HG03342 (cell line): ENCODE measurements around the gene KRT31.
"Not testable (repeated sequence)": the region's sequence is repeated elsewhere in the genome, so short reads cannot be mapped to it uniquely, and the experiment has no call there.

Experiments used
- ATAC-seq: cut with Tn5 transposase; IDR thresholded peaks from one replicate; pipeline ENCODE4 v1.9.1; 2021; ENCODE audit warnings: mild to moderate bottlenecking, moderate library complexity; ENCODE audit not compliant: unreplicated experiment

Gene KRT31

DNA sequence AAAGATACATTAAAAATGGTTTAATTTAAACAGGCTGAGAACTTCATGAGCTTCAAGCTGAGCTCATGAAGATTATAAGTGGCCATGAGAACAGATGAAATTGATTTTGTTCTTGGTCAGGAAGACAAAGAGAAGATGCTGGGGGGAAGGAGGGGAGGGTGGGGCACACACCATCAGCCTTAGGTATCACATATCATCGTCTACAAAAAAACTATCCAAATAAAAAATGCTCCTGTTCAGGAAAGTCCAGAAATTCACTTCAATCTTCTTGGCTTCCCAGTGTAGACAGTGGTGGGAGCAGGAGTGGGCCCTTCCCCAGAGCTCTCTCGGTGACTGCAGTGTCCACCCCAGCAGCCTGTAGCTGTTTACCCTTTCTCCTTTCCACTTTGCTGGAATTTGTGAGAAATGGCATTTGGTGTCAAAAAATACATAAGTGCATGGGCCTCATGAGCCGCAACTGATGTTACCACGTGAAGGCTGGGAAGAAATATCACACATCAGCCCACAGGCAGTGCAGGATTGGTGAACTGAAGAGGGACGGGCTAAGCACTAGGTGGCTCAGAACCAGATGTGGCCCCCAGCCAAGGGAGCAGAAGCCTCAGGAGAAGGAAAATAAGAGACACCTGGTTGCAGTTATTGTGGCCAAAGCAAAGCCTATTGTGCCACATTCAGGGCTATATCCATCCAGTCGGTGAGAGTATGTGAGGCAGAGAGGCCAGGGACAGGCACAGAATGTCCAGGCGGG, 20.9 kb upstream of the KRT31 start:
- no peak for ATAC-seq

DNA sequence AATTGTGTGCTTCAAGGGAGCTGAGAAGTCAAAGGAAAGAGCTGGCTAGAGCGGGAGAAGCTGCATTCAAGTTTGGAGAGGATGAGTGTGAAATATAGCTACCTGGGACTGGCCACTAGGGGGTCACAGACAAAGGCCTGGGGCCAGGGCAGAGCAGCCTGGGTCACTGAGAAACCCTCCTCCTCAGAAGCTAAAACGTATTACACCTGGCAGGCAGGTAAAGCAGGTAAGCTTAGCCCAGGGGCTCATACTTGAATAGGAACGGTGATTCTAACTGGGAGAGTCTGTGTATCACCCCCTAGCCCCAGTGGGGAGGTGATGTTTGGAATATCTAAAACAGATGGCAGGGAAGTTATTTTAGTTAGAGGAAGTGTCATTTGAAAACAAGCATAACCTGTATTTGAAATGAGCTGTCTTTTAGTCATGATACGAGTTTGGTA, 20.2 kb upstream of the KRT31 start:
- no peak for ATAC-seq

DNA sequence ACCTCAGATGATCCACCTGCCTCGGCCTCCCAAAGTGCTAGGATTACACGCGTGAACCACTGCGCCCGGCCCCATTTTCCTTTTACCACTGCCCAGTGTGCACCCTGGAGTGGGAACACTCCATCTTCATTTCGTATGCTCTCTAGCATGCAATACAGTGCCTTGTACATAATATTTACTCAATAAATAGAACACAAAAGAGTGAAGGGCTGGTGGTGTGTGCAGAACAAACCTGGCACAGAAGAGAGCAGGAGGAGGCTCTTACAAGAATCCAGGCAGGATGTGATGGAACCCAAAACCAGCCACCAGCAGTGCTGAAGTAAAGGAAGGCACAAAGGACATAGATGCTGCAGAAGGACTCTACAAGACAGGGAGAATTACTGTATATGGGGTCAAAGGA, 19.7 kb upstream of the KRT31 start:
- no peak for ATAC-seq

DNA sequence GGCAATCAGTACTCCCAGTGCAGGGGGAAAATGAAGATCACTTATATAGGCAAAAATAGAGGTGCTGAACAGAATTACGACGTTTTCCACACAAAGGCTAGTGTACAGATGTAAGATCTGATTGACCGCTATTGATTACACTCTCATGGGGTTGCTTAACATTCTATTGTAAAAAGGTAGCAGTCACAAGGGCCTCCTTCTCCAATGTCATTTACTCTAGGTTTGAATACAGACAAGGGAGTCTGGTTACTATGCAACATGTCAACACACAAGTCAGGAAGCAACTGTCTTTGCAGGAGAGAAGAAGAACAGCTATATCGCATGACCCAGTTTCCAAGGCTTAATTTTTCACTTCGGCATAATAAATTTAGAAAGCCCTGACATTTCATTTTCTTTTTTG, 19.1 kb upstream of the KRT31 start:
- ATAC-seq: no peak

DNA sequence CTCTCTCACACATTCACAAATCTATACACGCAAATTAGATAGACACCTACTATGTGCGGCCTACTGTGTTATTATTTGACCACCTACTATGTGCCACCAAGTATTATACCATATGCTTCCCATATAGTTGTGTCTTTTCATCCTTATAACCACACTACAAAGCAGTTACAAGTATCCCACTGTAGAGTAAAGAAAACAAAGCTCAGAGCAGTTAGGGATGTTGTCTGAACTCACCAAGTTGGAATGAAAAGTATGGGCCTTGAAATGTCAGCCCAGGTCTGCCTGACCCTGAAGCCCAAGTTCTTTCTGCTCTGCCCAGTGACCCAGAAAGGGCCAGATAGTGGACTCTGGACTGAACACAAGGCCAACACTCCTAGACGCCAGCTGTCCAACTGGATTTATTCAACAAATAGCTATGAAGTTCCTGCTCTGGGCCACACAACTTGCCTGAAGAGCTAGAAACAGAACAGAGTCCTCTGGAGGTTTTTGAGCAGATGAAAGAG, 18.5 kb upstream of the KRT31 start:
- ATAC-seq: no peak

DNA sequence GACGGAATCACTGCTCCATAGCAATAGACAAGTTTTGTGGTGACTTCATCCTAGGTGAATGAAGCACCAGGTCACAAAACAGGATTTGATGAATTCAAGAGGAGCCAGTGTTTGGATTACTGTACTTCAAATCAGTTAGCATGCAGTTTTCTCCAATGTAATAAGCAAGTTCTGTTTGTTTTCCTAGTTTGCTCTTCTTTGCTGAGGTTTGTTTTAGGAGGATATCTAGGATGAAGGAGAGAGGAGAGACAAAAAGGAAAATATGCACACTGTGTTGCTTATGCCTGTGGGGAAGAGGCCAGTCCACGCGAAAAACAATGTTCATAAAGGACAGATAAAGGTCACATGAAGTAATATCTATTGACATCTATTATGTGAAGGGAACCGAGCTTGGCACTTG, 18.0 kb upstream of the KRT31 start:
- ATAC-seq: no peak

DNA sequence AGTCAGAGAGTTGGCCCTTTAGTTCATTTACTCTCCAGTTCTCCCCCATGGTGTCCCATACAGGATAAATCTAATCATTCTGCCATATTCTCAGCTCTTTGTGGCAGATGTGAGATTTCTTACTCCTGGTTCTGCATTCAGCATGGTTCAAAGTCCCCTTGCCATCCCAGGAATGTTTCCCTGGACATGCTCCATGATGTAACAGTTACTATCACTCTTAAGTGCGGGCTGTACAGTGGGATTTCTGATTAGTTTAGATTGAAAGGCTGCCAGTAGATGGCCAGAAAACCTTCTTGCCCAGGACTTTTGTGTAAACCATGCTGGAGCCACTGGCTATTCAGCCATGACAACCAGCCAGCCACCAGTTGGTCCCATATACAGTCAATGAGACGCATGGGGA, 16.6 kb upstream of the KRT31 start:
- no peak for ATAC-seq

DNA sequence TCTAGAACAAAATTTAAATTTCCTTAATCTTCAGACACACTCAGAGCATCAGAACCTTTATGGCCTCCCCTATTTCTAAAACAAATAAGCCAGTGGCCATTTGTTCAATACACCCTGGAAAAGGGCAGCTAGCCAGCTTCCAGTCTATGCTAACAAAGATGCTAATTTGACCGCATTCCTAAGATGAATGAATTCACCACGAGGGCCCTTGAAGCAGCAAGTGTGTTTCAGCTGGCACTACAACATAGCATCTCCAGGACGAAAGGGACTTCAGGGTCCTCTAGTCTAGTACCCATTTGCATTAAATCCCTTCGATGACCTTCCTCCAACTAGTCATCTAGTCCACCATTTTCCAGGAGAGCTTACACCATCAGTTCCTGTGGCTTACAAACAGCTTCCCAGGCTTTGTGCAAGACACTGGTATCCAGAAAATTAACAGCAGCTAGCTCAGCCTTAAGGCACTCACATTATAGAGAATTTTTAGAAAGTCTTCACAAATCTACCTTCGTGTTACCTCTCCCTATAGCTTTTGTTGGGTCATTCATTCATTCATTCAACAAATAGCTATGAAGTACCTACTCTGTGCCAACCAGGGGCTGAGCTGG, 16.0 kb upstream of the KRT31 start:
- no peak for ATAC-seq

DNA sequence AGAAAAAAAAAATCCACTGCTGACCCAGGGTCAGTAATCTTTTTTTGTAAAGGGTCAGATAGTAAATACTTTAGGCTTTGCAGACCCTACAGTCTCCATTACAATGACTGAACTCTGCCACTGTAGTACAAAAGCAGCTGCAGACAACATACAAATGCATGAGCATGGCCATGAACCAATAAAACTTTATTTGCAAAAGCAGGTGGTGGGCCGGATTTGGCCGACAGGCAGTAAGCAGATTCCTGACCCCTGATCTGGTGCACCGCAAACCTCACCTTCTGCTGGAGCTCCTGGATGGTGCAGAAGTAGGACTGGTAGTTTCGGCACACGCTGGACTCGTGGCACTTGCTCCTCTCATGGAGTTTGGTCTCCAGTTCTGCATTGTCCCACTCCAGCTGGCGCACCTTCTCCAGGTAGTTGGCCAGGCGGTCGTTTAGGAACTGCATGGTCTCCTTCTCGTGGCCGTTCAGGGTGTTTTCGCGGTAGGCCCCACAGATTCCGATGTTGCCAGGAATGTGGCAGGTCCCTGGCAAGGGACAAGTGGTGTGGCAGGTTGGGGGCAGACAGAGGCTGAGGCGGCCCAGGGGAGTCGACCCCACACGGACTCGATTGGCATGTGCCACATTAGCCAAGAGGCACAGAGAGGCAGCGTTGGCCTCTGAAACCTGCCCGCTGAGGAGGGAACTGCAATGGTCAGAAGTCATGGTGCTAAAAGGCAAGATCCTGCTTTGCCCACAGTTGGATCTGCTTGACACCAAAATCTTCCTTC, 13.8 kb upstream of the KRT31 start:
- no peak for ATAC-seq

DNA sequence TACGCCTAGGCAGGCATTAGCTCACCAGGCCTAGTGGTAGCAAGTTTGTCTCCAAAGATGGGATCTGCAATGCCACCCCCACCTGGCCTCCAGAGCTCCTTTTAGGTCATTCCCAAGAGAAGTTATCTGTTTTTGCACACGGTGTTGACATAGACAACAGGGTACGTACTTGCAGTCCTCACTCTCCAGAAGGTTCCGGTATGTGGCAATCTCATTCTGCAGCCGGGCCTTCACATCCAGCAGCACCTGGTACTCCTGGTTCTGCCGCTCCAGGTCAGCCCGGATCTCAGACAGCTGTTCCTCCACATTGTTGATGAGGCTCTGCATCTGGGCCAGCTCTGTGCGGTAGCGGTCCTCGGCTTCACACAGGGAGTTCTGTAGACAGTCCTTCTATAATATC, 9.8 kb upstream of the KRT31 start:
- ATAC-seq: no peak

DNA sequence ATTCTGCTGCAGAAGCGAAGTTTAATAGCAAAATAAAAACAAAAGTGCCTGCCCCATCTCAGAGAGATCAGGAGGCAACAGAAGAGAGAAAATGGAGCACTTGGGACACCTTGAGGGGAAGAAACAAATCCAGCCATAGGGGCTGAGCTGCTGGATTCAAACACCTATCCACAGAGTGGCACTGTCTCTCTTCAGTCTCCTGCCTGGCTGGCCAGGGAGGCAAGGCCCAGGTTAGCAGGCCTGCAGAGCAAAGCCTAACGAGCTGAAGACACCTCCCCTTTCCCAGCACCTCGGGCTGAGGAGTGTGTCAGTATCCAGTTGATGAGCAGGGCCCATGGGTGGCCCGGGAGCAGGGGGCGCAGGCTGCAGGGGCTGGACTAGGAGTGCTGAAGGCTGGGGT, 8.8 kb upstream of the KRT31 start:
- ATAC-seq: no peak

DNA sequence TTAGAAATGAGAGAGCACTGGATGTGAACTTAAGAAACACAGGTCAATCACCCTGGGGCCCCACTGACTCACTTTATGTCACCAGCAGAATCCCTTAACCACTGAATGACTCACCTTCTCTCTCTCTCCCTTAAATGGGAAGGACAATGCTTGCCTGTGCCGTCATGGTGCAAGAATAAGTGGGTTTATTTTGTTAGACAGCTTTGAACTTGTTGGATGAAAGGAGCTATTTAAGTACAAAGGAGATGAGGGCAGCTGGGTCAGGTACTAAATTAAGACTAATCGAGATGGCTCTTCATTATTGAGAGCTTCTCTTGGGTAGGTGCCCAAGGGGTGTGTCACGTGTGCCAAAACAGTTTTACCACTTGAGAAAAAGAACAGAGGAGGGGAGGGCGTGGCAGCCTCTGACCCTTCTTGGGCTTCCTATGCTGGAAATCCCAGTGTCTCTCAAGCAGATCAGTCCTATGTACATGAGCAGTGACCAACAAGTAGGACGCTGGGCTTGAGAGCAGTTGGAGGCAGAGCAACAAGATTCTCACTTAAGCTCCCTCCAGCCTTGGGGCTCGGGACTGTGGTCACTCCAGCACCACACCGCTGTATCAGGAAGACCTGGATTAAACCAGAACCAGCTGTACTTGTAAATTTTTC, 6.7 kb upstream of the KRT31 start:
- ATAC-seq: no peak

DNA sequence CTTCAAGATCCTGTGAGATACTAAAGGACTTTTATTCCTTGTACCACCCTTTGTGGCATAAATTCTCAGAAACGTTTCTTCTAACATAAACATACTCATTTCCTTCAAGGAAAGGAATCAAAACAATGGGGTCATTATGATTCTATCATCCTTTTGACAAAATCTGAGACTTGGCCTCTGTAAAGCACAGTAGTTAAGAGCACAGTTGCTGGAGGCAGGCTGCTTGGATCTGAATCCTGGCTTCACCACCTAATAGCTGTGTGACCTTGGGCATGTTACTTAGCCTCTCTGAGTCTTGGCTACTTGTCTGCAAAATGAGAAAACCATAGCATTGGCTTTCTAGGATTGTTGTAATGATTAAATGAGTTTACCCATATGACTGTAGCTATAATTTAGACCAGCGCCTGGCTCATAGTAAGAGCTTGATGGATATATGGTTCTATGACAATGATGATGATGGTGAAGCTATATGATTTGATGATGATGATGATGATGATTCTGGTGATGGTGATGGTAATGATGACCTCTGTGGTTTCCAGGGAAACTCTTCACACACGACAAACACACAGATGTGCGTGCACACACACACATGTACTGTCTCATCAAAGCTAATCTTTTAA, 6.1 kb upstream of the KRT31 start:
- ATAC-seq: no peak

DNA sequence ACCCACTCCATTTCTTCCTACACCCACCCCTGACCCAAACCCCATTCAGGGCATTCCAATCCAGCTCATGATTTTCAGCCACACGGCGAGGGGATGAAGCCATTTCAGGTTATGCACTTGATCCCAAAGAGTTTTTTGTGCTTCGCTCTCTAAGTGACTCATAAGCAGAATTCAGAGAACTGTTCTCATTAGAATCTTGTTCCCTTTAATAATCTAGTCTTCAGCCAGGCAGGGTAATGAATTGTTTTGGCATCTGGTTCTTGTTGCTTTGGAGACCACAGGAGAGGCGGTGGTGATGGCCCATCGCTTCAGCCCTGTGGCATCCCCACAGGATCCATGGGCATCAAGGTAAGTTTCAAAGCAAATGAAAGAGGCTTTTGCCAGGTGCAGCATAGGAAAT, 4.8 kb upstream of the KRT31 start:
- no peak for ATAC-seq

DNA sequence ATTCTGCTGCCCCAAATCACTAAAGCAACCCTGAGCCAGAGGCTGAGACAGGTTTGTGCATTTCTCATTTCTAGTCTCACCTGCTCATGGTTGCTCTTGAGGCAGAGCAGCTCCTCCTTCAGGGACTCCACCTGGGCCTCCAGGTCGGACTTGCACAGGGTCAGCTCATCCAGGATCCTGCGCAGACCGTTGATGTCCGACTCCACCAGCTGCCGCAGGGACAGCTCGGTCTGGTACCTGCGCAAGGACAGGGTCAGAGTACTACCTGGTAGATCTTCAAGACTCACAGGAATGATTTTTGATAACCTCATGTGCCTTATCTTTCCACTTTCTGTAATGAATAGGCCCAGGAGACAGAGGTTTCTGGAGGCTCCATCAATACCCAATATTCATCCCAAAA, 1.1 kb downstream of the KRT31 start:
- ATAC-seq: no peak

DNA sequence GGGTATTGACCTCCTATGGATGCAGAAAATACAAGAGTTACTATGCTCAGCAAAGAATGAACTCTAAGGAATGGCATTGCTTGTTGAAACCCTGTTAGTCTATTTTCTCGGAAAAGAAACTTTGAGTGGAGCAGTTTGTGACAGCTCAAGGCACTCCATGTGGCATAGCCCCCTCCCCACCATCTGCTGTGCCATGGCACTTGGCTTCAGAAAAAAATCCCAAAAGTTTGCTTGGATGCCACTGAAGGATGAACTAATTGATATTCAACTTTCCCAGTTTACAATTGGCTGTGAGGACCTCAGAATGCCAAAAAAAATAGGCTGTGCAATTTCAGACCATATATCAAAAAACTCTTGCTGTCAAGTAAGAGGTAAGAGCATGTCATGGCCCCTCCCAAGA, 1.8 kb downstream of the KRT31 start:
- no peak for ATAC-seq

DNA sequence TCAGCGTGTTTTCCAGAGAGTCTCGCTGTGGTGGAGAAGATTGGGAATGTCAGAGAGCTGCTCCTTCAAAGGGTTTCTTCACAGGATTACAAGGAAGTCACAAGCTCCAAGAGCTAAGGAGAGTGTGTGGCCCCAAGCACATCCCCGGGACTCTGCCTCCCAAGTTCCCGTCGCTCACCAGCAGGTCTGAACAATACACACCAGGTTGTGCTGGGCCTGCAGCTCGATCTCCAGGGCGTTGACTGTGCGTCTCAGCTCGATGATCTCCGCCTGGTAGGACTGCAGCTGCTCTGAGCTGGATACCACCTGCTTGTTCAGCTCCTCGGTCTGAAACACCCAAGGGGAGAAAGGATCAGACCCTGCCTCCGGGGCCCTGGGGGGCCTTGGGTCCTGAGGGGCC, 2.4 kb downstream of the KRT31 start:
- not testable (repeated sequence) for ATAC-seq

DNA sequence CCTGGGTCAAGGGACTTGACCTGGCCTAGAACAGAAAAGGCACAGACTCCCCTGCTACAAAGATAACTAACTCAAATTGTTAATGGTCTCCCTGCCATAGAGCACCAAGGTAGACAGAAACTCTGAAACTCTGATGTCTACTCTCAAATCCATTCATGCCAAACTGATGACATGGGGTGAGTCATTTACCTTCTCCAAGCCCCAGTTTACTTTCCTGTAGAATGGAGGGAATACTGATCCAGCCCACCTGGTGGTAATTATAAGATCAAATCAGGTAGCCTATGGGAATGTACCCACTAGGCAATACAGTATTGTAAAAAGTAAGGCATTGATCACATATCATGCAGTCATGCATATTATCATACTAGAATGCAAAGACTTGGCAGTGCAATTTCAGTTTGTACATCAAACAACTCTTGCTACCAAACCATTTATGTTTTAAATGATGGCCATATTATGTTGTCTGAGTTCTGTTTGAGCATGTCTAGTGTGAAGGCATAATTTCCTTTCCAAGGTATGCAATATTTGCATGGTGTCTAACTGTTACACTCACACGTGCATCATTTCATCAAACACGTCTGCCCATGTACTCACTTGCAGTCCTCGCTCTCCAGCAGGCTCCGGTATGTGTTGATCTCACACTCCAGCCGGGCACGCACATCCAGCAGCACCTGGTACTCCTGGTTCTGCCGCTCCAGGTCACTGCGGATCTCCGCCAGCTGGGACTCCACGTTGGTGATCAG, 3.0 kb downstream of the KRT31 start:
- no peak for ATAC-seq

DNA sequence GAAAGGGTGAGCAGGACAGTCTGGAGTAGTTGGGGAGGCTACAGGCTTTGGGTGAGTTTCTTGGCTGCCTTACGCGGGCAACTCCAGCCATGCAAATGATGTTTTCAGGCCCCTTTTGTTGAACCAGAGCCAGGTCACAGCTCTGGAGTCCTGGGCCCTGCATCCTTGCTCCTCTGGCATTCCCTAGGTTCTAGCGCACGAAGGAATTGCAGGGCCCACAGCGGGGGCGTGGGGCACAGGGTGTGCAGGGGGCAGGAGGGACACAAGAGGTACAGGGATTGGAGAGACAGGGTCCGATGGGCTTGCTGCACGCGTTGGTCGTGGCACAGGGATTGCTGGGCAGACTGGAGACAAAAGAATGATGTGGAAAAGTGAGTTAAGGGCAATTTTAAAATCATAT, 3.6 kb downstream of the KRT31 start:
- ATAC-seq: no peak

DNA sequence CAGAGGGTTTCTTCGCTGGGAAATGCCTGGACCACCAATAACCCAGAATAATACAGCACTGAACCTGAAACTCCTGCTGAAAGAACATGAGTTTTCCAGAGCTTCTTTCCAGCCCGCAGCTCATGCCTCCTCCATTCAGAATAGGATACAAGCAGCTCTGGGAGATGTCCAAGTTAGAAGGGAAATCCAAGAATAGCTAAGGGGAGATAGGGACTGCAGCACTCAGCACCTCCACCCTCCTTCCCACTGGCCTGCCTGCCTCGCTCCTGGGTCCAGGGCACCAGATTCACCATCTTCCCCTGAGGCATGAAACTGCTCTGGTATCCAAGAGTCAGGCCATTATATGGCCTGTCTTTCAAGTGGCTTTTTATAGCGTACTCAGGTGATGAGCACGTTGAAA, 4.1 kb downstream of the KRT31 start:
- ATAC-seq: no peak
